HCT116 (cell line): ENCODE measurements around the gene TNFRSF18. TPM values are rescaled to one million over a fixed set of nuclear protein-coding genes. Genes with fewer than 3 reads are reported as not detected.

Experiments used
- ATAC-seq: fragments of 200-7000 bp; cut with Tn5 transposase; 2 replicates; pipeline ENCODE4 v1.9.1; 2020; ENCODE audit warnings: mild to moderate bottlenecking, moderate library complexity
- BruUV-seq: library from RNA; stranded (reverse); fragments of 400-500 nt; replicated peaks from 2 replicates; lab custom pipeline; 2021; lab: Mats Ljungman, UMichigan
- CTCF ChIA-PET: fragments of 300-600 bp; sonication (Branson Sonifier 250); formaldehyde crosslinking; loops from one replicate; lab custom pipeline; 2021; ENCODE audit warnings: antibody characterized with exemption; lab: Charles Lee
- POLR2A ChIA-PET: fragments of 300-600, 350-600 bp; sonication (Branson Sonifier 250); formaldehyde crosslinking; loops from one replicate; lab custom pipeline; 2021; ENCODE audit warnings: antibody characterized with exemption; lab: Charles Lee
- RAD21 ChIA-PET, 2 experiments: fragments of 300-600 bp; sonication (Branson Sonifier 250); formaldehyde crosslinking; loops; one replicate each; lab custom pipeline; 2023; ENCODE audit warnings: low total read pairs in 2 of 2; ENCODE audit not compliant: uncharacterized antibody in 2 of 2, unreplicated experiment in 2 of 2, low non-redundant PET in 1 of 2; lab: Charles Lee
- DNase-seq: peaks from one replicate; pipeline ENCODE4 v3.0.0-alpha.2; 2010; ENCODE audit warnings: low read depth, low spot score
- H2AFZ ChIP-seq: fragments of 200-600 bp; shearing (Covaris generic), sonication (generic); 2 replicates; pipeline ENCODE4 v1.6.1; 2017; ENCODE audit warnings: low read depth, mixed run types, mixed read lengths, antibody characterized with exemption, low read length; ENCODE audit not compliant: poor library complexity, severe bottlenecking
- H3K27ac ChIP-seq: 2 replicates; pipeline ENCODE4 v1.5.1; 2012; ENCODE audit warnings: low read depth, low read length
- H3K27me3 ChIP-seq: fragments of 200-600 bp; sonication (generic); 2 replicates; pipeline ENCODE4 v1.6.1; 2016; ENCODE audit warnings: mixed run types, low read length, mixed read lengths; ENCODE audit not compliant: insufficient read depth
- H3K36me3 ChIP-seq, 2 experiments: fragments of 200-500 bp in 1 of 2; fragments of 200-600 bp in 1 of 2; sonication (Bioruptor generic) in 1 of 2; sonication (generic) in 1 of 2; 2 replicates each; pipeline versions ENCODE4 v1.5.1 to v1.6.1; 2014 to 2016; ENCODE audit warnings: low read length in 2 of 2, inconsistent platforms in 1 of 2, mixed read lengths in 1 of 2, mixed run types in 1 of 2; ENCODE audit not compliant: insufficient read depth in 2 of 2, control insufficient read depth in 1 of 2
- H3K4me1 ChIP-seq, 2 experiments: fragments of 200-600 bp in 1 of 2; sonication (generic) in 1 of 2; 2 replicates each; pipeline versions ENCODE4 v1.5.1 to v1.6.1; 2012 to 2017; ENCODE audit warnings: low read length in 2 of 2, inconsistent platforms in 1 of 2, mild to moderate bottlenecking in 1 of 2, mixed read lengths in 1 of 2, mixed run types in 1 of 2, moderate library complexity in 1 of 2; ENCODE audit not compliant: insufficient read depth in 2 of 2, control insufficient read depth in 1 of 2
- H3K4me2 ChIP-seq: fragments of 200-600 bp; sonication (generic); 2 replicates; pipeline ENCODE4 v1.6.1; 2017; ENCODE audit warnings: mixed run types, low read length, mixed read lengths
- H3K4me3 ChIP-seq, 2 experiments: fragments of 200-600 bp in 1 of 2; sonication (generic) in 1 of 2; replicated peaks in 1 of 2; 2 replicates each; pipeline ENCODE4 v1.5.1; 2011 to 2016; ENCODE audit warnings: low read length in 2 of 2, control low read depth in 1 of 2, low read depth in 1 of 2, mild to moderate bottlenecking in 1 of 2, mixed read lengths in 1 of 2, mixed run types in 1 of 2
- H3K79me2 ChIP-seq: fragments of 200-600 bp; sonication (generic); 2 replicates; pipeline ENCODE4 v1.6.1; 2017; ENCODE audit warnings: mild to moderate bottlenecking, mixed run types, low read length, moderate library complexity, mixed read lengths; ENCODE audit not compliant: insufficient read depth
- H3K9ac ChIP-seq: fragments of 200-600 bp; sonication (generic); 2 replicates; pipeline ENCODE4 v1.6.1; 2016; ENCODE audit warnings: low read length, mixed read lengths
- H3K9me2 ChIP-seq: fragments of 200-600 bp; sonication (generic), shearing (Covaris generic); 2 replicates; pipeline ENCODE4 v1.6.1; 2017; ENCODE audit warnings: mixed run types, mild to moderate bottlenecking, moderate library complexity; ENCODE audit not compliant: insufficient read depth
- H3K9me3 ChIP-seq, 2 experiments: fragments of 200-500 bp in 1 of 2; fragments of 200-600 bp in 1 of 2; sonication (Bioruptor generic) in 1 of 2; sonication (generic) in 1 of 2; 2 replicates each; pipeline ENCODE4 v1.6.1; 2014 to 2017; ENCODE audit warnings: low read length in 2 of 2, mixed read lengths in 2 of 2, inconsistent platforms in 1 of 2, low read depth in 1 of 2, mild to moderate bottlenecking in 1 of 2, mixed run types in 1 of 2, moderate library complexity in 1 of 2; ENCODE audit not compliant: control insufficient read depth in 1 of 2, insufficient read depth in 1 of 2
- H4K20me1 ChIP-seq: fragments of 200-600 bp; sonication (generic), shearing (Covaris generic); 2 replicates; pipeline ENCODE4 v1.6.1; 2017; ENCODE audit warnings: mixed run types, mild to moderate bottlenecking, moderate library complexity; ENCODE audit not compliant: insufficient read depth
- ELF1 ChIP-seq: IDR thresholded peaks from 2 replicates; pipeline ENCODE4 v1.6.1; 2012; ENCODE audit warnings: low read depth, borderline replicate concordance
- FOSL1 ChIP-seq: IDR thresholded peaks from 2 replicates; pipeline ENCODE4 v1.6.1; 2012; ENCODE audit warnings: low read depth
- JUND ChIP-seq: IDR thresholded peaks from 2 replicates; pipeline ENCODE4 v1.6.1; 2012
- SP1 ChIP-seq: IDR thresholded peaks from 2 replicates; pipeline ENCODE4 v1.6.1; 2012; ENCODE audit warnings: low read depth
- TCF7L2 ChIP-seq: IDR thresholded peaks from 2 replicates; pipeline ENCODE4 v1.7.0; 2011; ENCODE audit warnings: borderline replicate concordance, inconsistent platforms; ENCODE audit not compliant: insufficient read depth, insufficient read length; ENCODE audit errors: extremely low read depth
- YY1 ChIP-seq: IDR thresholded peaks from 2 replicates; pipeline ENCODE4 v1.6.1; 2011; ENCODE audit warnings: low read length, low read depth, moderate library complexity, mild to moderate bottlenecking; ENCODE audit not compliant: insufficient replicate concordance; ENCODE audit errors: extremely low read depth
- ZFX ChIP-seq: fragments of 450-650 bp; IDR thresholded peaks from 2 replicates; pipeline ENCODE4 v1.6.1; 2017
- ZNF274 ChIP-seq: fragments of 200-500 bp; sonication (Bioruptor generic); IDR thresholded peaks from 2 replicates; pipeline ENCODE4 v1.6.1; 2014; ENCODE audit warnings: mild to moderate bottlenecking, low read depth, low read length, inconsistent platforms
- intact Hi-C: fragments of 100-400 bp; cut with micrococcal nuclease; formaldehyde crosslinking; loops from 2 replicates; pipeline ENCODE4 v1.10.0; 2022
- total RNA-seq: library from RNA; stranded (reverse); gene quantifications from one replicate; pipeline ENCODE4 v1.2.1, GENCODE V29; 2021; ENCODE audit not compliant: unreplicated experiment
- TF ChIP-seq, protein P1 (sequence below): IDR thresholded peaks from 2 replicates; pipeline ENCODE4 v1.6.1; 2012
- TF ChIP-seq, protein P2 (sequence below): IDR thresholded peaks from 2 replicates; pipeline ENCODE4 v1.6.1; 2012; ENCODE audit warnings: low read depth
- TF ChIP-seq, protein P3 (sequence below), 3 experiments: fragments of 200-600 bp in 1 of 3; sonication (generic) in 1 of 3; IDR thresholded peaks in 2 of 3; conservative IDR thresholded peaks in 1 of 3; 2 replicates each; pipeline ENCODE4 v1.5.1; 2012 to 2017; ENCODE audit warnings: low read depth in 2 of 3, low read length in 2 of 3, antibody characterized with exemption in 1 of 3, borderline replicate concordance in 1 of 3, control low read depth in 1 of 3, mild to moderate bottlenecking in 1 of 3, mixed read lengths in 1 of 3, mixed run types in 1 of 3, moderate library complexity in 1 of 3; ENCODE audit not compliant: insufficient read depth in 1 of 3
- TF ChIP-seq, protein P4 (sequence below): IDR thresholded peaks from 2 replicates; pipeline ENCODE4 v1.6.1; 2011; ENCODE audit warnings: mild to moderate bottlenecking, low read length, moderate library complexity; ENCODE audit not compliant: insufficient replicate concordance; ENCODE audit errors: extremely low read depth

The TNFRSF18 gene
- total RNA-seq, 1 experiment from 2014 or later, result 56.2 TPM

DNA sequence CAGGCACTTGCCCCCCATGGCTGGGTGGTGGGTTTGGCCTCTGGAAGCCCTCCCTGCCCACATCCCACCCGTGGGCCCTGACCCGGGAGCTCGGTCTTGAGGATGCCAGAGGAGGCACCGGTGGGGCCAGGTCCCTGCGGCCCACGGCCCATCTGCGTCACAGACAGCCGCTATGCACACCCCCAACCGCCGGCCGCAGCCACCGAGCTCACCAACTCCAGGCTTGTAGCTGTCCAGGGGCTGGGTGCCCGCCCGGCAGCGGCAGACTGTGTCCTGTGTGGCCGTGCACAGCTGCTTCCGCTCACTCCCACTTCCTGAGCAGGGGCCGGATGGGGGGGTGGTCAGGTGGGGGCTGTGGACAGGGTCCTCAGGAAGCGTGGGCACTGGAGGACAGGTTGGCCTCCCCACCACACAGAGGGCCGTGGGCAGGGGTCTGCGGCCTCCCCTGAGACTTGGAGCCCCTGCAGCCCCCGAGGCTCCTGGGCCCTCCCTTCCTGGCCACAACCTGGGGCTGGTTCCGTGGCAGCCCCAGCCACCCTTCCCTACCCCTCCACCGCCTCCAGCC, 6.5 kb upstream of the TNFRSF18 start:
- ChIA-PET CTCF (no interaction called here), POLR2A (interaction anchor here (1.7 kb wide), 1 partner anchor 48 kb away, joined by 3 read pairs; no protein-coding TSS in a partner anchor), RAD21 (interaction anchor here in 1 of 2 experiments (0.6 kb wide), 1 partner anchor 81 kb away, joined by 3 read pairs; no protein-coding TSS in a partner anchor)
- Histone ChIP-seq H3K9me3 (no peaks in the 10 kb centered on the region), H3K4me2 (no peak overlapping the region), H3K9ac (no peak overlapping the region), H2AFZ (no peak overlapping the region), H3K4me3 (no peak overlapping the region), H3K27me3 (no peaks in the 10 kb centered on the region), H3K36me3 (peaks cover 2 to 10% of the 10 kb centered on the region in 2 experiments; a peak in 2 of 4 replicates), H3K9me2 (no peaks in the 10 kb centered on the region), H3K27ac (no peak overlapping the region), H3K79me2 (no peaks in the 10 kb centered on the region), H4K20me1 (no peaks in the 10 kb centered on the region), H3K4me1 (peaks cover 12 to 16% of the 10 kb centered on the region in 2 experiments)
- ATAC-seq (no peak), DNase-seq (no peak)
- intact Hi-C loops, result no loop called here
- BruUV-seq, result no TSS peak
- no peak for TF ChIP-seq JUND
- TF ChIP-seq, protein P1, sequence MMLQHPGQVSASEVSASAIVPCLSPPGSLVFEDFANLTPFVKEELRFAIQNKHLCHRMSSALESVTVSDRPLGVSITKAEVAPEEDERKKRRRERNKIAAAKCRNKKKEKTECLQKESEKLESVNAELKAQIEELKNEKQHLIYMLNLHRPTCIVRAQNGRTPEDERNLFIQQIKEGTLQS, result no peak
- TF ChIP-seq, protein P2, sequence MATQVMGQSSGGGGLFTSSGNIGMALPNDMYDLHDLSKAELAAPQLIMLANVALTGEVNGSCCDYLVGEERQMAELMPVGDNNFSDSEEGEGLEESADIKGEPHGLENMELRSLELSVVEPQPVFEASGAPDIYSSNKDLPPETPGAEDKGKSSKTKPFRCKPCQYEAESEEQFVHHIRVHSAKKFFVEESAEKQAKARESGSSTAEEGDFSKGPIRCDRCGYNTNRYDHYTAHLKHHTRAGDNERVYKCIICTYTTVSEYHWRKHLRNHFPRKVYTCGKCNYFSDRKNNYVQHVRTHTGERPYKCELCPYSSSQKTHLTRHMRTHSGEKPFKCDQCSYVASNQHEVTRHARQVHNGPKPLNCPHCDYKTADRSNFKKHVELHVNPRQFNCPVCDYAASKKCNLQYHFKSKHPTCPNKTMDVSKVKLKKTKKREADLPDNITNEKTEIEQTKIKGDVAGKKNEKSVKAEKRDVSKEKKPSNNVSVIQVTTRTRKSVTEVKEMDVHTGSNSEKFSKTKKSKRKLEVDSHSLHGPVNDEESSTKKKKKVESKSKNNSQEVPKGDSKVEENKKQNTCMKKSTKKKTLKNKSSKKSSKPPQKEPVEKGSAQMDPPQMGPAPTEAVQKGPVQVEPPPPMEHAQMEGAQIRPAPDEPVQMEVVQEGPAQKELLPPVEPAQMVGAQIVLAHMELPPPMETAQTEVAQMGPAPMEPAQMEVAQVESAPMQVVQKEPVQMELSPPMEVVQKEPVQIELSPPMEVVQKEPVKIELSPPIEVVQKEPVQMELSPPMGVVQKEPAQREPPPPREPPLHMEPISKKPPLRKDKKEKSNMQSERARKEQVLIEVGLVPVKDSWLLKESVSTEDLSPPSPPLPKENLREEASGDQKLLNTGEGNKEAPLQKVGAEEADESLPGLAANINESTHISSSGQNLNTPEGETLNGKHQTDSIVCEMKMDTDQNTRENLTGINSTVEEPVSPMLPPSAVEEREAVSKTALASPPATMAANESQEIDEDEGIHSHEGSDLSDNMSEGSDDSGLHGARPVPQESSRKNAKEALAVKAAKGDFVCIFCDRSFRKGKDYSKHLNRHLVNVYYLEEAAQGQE, result no peak
- no peak for TF ChIP-seq SP1
- no peak for TF ChIP-seq FOSL1
- no peak for TF ChIP-seq TCF7L2
- no peak for TF ChIP-seq YY1
- TF ChIP-seq ZNF274, result no peak
- TF ChIP-seq, protein P3, sequence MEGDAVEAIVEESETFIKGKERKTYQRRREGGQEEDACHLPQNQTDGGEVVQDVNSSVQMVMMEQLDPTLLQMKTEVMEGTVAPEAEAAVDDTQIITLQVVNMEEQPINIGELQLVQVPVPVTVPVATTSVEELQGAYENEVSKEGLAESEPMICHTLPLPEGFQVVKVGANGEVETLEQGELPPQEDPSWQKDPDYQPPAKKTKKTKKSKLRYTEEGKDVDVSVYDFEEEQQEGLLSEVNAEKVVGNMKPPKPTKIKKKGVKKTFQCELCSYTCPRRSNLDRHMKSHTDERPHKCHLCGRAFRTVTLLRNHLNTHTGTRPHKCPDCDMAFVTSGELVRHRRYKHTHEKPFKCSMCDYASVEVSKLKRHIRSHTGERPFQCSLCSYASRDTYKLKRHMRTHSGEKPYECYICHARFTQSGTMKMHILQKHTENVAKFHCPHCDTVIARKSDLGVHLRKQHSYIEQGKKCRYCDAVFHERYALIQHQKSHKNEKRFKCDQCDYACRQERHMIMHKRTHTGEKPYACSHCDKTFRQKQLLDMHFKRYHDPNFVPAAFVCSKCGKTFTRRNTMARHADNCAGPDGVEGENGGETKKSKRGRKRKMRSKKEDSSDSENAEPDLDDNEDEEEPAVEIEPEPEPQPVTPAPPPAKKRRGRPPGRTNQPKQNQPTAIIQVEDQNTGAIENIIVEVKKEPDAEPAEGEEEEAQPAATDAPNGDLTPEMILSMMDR (IDR thresholded peaks at IDR 0.05 in 2 of 3, conservative IDR thresholded peaks at IDR 0.05 in 1 of 3; ENCODE audit: borderline replicate concordance in 1 of 3, insufficient read depth in 1 of 3, low read depth in 2 of 3, low read length in 2 of 3), result no peak
- TF ChIP-seq ZFX, result no peak
- TF ChIP-seq, protein P4, sequence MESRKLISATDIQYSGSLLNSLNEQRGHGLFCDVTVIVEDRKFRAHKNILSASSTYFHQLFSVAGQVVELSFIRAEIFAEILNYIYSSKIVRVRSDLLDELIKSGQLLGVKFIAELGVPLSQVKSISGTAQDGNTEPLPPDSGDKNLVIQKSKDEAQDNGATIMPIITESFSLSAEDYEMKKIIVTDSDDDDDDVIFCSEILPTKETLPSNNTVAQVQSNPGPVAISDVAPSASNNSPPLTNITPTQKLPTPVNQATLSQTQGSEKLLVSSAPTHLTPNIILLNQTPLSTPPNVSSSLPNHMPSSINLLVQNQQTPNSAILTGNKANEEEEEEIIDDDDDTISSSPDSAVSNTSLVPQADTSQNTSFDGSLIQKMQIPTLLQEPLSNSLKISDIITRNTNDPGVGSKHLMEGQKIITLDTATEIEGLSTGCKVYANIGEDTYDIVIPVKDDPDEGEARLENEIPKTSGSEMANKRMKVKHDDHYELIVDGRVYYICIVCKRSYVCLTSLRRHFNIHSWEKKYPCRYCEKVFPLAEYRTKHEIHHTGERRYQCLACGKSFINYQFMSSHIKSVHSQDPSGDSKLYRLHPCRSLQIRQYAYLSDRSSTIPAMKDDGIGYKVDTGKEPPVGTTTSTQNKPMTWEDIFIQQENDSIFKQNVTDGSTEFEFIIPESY, result no peak
- TF ChIP-seq ELF1, result no peak
